Fibroblast of pulmonary artery (primary cell): ENCODE measurements around the gene UBASH3B.

Source experiments
- DNase-seq: peaks from one replicate; pipeline ENCODE4 v3.0.0-alpha.2; 2010; ENCODE audit warnings: low read depth
- H3K4me3 ChIP-seq: replicated peaks from 2 replicates; pipeline ENCODE4 v1.5.1; 2011; ENCODE audit warnings: low read depth, mild to moderate bottlenecking, control low read depth, low read length, moderate library complexity
- CTCF ChIP-seq: IDR thresholded peaks from 2 replicates; pipeline ENCODE4 v1.5.1; 2011; ENCODE audit warnings: mild to moderate bottlenecking, control low read depth, low read length, inconsistent platforms; ENCODE audit errors: missing control alignments

UBASH3B gene

GRCh38 chr11:122778148-122778547, 122.6 kb downstream of the UBASH3B start:
- H3K4me3 ChIP-seq: no peak overlapping the region
- no peak for TF ChIP-seq CTCF
- peak; percentile 41 for DNase-seq

DNA sequence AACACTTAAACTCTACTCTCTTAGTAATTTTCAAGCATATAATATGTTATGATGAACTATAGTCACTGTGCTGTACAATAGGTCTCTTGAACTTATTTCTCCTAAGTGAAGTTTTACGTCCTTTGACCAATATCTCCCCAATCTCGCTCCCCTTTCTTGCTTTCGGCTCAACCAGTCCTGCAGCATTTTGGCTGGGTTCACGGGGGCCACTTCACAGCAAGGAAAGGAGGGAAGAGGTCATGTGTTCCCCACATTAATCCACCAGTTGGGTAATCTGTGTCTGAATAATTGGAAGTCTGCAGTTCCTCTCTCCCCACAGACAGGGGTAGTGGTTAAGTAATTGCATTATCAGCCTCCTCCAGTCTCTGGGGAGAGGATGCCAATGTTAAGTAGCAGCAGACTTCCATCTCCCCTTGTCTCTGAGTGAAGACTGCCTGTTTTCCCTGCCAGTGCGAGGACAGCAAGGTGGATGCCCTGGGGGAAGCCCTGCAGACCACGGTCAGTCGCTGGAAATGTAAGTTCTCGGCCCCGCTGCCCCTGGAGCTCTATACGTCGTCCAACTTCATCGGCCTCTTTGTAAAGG, 123.6 kb downstream of the UBASH3B start:
- no peak overlapping the region for H3K4me3 ChIP-seq
- no peak for DNase-seq
- TF ChIP-seq CTCF: no peak

DNA sequence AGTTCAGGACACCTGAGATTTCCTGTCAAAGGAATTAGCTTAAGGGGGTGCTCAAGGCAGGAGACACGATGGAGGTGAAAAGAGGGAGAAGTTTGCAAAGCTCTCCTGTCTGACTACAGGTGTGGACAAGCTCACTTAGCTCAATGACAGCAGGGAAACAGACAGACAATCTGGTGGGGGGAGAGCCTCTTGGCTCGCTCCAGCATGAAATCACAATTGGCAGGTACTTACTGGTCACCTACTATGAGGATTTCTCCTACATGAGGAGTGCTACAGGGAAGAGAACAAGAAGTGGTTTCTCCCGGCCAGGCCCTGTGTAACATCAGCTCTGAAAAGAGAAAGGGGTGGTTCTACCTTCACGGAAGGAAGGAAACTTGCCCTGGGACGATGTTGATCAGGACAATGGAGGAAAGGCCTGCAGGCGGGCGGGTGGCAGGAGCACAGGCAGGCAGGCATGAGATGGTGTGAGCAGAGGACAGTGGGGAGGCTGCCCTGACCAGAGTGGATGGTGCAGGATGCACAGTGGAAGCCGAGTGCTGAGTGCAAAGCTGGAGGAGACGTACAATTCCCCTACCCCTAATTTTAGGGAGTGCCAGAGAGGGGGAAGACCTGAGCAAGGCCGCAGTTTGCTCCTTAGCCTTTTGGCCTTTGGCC, 124.9 kb downstream of the UBASH3B start:
- TF ChIP-seq CTCF: no peak

GRCh38 chr11:122781378-122782195, 126.1 kb downstream of the UBASH3B start:
- TF ChIP-seq CTCF: peak; percentile 94
- peak; percentile 94 for DNase-seq
- H3K4me3 ChIP-seq: no peak overlapping the region

More for the DNA sequence above, 124.9 kb downstream of the UBASH3B start:
- H3K4me3 ChIP-seq: no peak overlapping the region
- no peak for DNase-seq

DNA sequence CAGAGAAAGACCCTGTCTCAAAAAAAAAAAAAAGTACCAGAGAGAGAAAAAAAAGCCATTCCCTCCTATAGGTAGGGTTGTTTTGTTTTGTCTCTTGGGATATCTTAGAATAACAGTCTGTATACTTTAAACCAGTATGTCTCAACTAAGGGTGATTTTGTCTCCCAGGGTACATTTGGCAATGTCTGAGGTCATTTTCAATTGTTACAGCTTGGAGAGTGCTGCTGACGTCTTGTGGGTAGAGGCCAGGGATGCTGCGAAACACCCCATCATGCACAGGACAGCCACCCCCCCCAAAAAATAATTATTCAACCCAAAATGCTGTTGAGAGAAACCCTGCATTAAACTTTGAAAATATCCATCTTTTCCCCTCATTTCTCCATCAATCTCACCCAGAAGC, 126.7 kb downstream of the UBASH3B start:
- DNase-seq: no peak
- TF ChIP-seq CTCF: no peak
- no peak overlapping the region for H3K4me3 ChIP-seq

DNA sequence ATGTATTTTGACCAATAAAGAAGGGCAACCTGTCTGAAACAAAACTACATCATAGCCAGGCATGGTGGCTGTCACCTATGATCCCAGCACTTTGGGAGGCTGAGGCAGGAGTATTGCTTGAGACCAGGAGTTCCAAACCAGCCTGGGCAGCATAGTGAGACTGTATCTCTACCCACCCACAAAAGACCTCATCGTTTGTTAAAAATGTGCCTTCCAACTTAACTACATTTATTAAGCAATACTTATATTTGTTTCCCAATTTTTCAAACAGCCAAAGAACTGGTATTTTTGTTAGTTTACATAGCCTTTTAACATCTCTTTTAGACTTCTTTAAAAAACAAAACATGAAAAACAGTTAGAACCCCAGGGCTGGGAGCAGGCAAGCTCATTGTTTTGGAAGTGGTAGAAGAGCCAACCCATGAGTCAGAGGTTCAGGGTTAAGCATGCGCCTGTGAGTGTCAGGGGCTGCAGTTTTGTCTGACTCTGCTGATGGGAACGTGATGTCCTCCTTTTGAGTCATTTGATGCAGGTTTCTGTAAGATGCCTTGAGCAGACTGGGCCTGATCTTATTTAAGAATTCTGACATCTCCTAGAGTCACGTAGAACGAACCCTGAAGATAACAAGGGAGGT, 128.9 kb downstream of the UBASH3B start:
- no peak overlapping the region for H3K4me3 ChIP-seq
- no peak for TF ChIP-seq CTCF
- DNase-seq: peak; percentile 93
